ENCODE data around the gene TXLNB. TPM values are rescaled to one million over a fixed set of nuclear protein-coding genes. Genes with fewer than 3 reads are reported as not detected.

The TXLNB gene
- total and polyA plus RNA-seq, 5 donors: 48.7 to 136 (median 94.1) TPM

DNA sequence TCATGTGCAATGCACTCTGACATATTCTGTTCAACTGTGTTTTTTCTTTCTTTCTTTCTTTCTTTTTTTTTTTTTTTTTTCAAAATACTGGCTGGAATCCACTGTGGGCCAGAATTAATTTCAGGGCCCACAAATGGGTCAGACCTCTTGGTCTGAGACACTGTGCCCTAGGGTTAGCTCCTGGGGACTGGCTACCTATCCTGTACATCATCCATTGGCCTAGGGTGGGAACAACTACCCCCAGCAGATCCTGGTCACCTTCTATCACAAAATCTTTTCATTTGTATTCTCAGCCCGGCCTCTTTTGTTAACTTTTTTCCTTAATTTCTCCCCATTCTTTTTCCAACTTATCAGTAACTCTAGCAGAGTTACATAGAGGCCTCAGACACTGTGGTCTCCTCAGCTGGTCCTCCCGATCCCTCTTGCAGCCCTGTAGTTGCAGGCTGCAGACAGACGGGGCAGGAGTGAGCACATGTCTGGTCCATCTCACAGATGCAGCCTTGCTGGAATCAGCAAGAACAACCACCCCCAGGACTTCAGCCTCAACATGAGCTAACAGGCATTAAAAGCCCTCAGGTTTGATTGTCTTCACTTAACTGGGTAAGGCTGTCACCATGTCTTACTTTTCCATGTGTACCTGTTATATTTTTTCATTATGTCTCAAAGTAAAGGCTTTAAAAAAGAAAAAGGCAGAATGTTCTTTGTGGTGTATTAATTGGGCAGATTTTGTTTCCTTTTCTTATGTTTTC lies 41.3 kb downstream of the TXLNB start:
- ATAC-seq: peak; percentile 81 to 90
- intact Hi-C loops (cut with DNase I): no loop called here
- H3K4me3 ChIP-seq (ENCODE audit: low read length): no peak overlapping the region

DNA sequence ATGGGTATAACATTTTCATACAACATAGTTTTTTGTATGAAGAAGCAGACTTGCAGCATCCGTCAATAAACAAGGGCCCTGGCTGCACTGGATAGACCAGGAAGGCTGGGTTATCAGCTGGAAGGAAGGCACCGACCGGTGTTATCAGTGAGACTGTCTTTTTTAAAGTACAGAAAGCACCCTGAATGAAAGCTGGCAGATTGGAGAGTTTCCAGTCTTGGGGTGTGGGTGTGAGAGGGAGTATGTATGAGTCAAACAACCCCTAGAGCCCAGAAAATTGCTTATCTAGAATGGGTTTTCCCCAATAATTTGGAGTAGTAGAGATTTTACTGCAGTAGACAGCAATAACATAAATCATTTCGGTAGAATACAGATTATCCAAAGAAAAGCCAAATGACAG lies 42.4 kb downstream of the TXLNB start:
- Histone ChIP-seq H3K4me1 (ENCODE audit: control insufficient read depth, insufficient read depth, low read length) (peaks cover 6% of the 10 kb centered on the region), H3K9me3 (ENCODE audit: control insufficient read depth, low read length) (no peaks in the 10 kb centered on the region), H3K4me3 (ENCODE audit: low read length) (no peak overlapping the region), H3K27me3 (ENCODE audit: control insufficient read depth, insufficient read depth) (no peaks in the 10 kb centered on the region), H3K27ac (ENCODE audit: low read length) (no peak overlapping the region)
- WGBS: 30% methylated on average over 4 of the region's 4 CpGs
- ATAC-seq (peak; percentile 31 to 55), DNase-seq (no peak)
- intact Hi-C loops (cut with DNase I): loop anchor here in 1 of 4 donors (10.0 kb wide), 1 partner anchor 105 kb away; no protein-coding TSS in a partner anchor

More for the DNA sequence above, 41.3 kb downstream of the TXLNB start:
- peak; percentile 48 to 74 (median 74) for DNase-seq
- peaks cover 6% of the 10 kb centered on the region for H3K4me1 ChIP-seq (ENCODE audit: control insufficient read depth, insufficient read depth, low read length)
- 59% methylated on average over 3 of the region's 3 CpGs for WGBS
- no peaks in the 10 kb centered on the region for H3K27me3 ChIP-seq (ENCODE audit: control insufficient read depth, insufficient read depth)
- no peak overlapping the region for H3K27ac ChIP-seq (ENCODE audit: low read length)
- no peaks in the 10 kb centered on the region for H3K9me3 ChIP-seq (ENCODE audit: control insufficient read depth, low read length)

DNA sequence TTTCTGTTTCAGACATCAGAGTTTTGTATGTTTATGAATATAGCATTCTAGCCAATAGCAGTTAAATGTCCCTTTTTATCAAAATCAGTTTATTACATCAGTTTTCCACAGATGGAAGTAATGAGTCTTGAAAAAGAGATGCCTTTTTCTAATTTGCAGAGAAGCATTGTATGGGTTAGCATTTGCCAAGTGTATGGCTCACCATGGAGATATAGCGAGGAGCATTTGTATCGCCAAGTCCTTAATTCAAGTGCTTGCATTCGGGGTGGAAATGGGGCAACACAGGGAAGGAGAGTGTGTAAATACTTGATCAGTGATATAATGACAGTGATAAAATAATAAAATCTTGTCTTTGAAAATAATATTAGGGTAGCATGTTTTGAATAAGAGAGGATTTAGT lies 42.9 kb downstream of the TXLNB start:
- H3K9me3 ChIP-seq (ENCODE audit: control insufficient read depth, low read length): no peaks in the 10 kb centered on the region
- 81% methylated on average over 3 of the region's 3 CpGs for WGBS
- H3K4me1 ChIP-seq (ENCODE audit: control insufficient read depth, insufficient read depth, low read length): peaks cover 6% of the 10 kb centered on the region
- ATAC-seq (no peak), DNase-seq (no peak)
- H3K27me3 ChIP-seq (ENCODE audit: control insufficient read depth, insufficient read depth): no peaks in the 10 kb centered on the region
- intact Hi-C loops (cut with DNase I): loop anchor here in 1 of 4 donors (10.0 kb wide), 1 partner anchor 106 kb away; no protein-coding TSS in a partner anchor
- H3K4me3 ChIP-seq (ENCODE audit: low read length): no peak overlapping the region
- no peak overlapping the region for H3K27ac ChIP-seq (ENCODE audit: low read length)

DNA sequence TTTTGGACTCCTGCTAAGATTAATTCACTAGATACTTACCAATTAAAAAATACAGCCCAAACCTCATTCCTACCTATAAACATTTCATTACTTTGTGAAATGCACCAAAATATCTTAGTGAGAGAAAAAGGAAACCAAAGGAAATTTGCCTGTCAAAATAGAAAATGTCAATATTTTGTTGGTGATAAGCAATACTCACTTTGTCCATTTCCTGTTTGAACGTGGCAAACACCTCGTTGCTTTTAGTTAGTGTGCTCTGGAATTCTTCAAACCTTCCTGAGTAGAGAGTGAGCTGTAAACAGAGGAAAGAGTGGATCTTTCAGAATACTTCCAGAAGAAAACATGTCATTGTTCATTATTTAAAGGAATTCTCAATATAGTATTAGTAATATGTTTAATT lies 44.2 kb downstream of the TXLNB start:
- no peak overlapping the region for H3K27ac ChIP-seq (ENCODE audit: low read length)
- WGBS: 22% methylated on average over 2 of the region's 2 CpGs
- intact Hi-C loops (cut with DNase I): loop anchor here in 1 of 4 donors (10.0 kb wide), 1 partner anchor 107 kb away; no protein-coding TSS in a partner anchor
- DNase-seq (no peak), ATAC-seq (no peak)
- H3K27me3 ChIP-seq (ENCODE audit: control insufficient read depth, insufficient read depth): no peaks in the 10 kb centered on the region
- peaks cover 6% of the 10 kb centered on the region for H3K4me1 ChIP-seq (ENCODE audit: control insufficient read depth, insufficient read depth, low read length)
- H3K9me3 ChIP-seq (ENCODE audit: control insufficient read depth, low read length): no peaks in the 10 kb centered on the region
- H3K4me3 ChIP-seq (ENCODE audit: low read length): no peak overlapping the region

DNA sequence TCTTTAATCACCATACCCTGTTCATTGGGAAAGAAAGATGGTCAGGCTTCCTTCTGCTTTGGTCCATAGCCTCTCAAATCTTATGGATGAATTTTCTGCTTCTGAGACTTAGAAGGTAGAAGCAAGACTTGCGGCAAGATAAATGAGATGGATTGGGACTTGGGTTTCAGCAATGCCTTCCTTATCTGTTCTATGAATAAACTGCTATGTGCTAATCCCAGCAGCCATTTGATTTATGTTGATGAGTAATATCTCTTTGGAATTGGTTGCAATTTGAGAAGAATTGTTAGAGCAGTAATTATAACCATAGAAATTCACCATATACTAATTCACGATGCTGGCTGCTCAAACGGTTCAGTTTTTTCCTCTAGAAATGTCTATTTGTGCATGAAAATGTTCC lies 48.3 kb downstream of the TXLNB start:
- ATAC-seq: no peak

DNA sequence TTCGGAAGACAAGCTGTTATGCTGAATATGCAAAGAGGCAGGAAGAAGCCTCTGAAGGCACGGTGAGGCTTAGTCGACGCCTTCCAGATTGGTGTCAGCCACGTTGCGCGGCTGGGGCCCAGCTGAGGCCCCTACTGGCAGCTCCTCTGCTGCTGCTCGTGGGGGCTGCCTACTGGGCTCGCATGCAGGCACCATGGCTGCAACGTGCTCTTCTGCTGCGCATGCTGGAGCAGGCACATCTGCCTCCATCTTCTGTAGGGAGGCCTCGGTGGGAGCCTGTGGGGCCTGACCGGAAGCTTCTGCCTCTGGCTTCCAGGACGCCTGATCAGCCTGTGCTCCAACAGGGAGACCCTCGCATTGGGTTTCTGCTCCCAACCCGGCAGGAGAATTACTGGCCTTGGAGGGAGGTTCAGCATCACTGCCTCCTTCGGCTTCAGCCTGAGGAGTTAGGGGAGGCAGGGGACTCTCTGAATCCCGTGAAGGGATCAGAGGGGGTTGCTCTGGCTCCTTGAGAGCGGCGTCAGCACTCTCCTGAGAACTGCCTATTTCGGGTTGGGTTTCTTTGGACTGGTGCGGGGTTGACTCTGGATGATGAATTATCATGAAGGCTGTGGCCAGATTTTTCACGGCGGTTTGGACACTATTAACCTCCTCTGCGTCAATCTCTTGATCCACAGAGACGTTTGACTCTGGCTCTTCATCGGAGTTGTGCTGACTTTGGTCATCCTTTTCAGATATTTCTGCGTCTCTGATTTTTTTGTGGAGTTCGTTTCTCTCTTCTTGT lies 49.1 kb downstream of the TXLNB start:
- Histone ChIP-seq H3K4me3 (ENCODE audit: low read length) (no peak overlapping the region), H3K4me1 (ENCODE audit: control insufficient read depth, insufficient read depth, low read length) (no peaks in the 10 kb centered on the region), H3K27ac (ENCODE audit: low read length) (no peak overlapping the region), H3K27me3 (ENCODE audit: control insufficient read depth, insufficient read depth) (no peaks in the 10 kb centered on the region), H3K9me3 (ENCODE audit: control insufficient read depth, low read length) (no peaks in the 10 kb centered on the region)
- no peak for DNase-seq
- WGBS: 92% methylated on average over 29 of the region's 29 CpGs
- ATAC-seq: peak; percentile 23 to 50
- intact Hi-C loops (cut with DNase I): loop anchor here in 1 of 4 donors (10.0 kb wide), 1 partner anchor 112 kb away; no protein-coding TSS in a partner anchor

More for the DNA sequence above, 48.3 kb downstream of the TXLNB start:
- Histone ChIP-seq H3K9me3 (ENCODE audit: control insufficient read depth, low read length) (no peaks in the 10 kb centered on the region), H3K27ac (ENCODE audit: low read length) (no peak overlapping the region), H3K4me1 (ENCODE audit: control insufficient read depth, insufficient read depth, low read length) (no peaks in the 10 kb centered on the region), H3K4me3 (ENCODE audit: low read length) (no peak overlapping the region), H3K27me3 (ENCODE audit: control insufficient read depth, insufficient read depth) (no peaks in the 10 kb centered on the region)
- 90% methylated on average over 3 of the region's 3 CpGs for WGBS
- intact Hi-C loops (cut with DNase I): loop anchor here in 1 of 4 donors (10.0 kb wide), 1 partner anchor 111 kb away; no protein-coding TSS in a partner anchor
- DNase-seq: no peak

DNA sequence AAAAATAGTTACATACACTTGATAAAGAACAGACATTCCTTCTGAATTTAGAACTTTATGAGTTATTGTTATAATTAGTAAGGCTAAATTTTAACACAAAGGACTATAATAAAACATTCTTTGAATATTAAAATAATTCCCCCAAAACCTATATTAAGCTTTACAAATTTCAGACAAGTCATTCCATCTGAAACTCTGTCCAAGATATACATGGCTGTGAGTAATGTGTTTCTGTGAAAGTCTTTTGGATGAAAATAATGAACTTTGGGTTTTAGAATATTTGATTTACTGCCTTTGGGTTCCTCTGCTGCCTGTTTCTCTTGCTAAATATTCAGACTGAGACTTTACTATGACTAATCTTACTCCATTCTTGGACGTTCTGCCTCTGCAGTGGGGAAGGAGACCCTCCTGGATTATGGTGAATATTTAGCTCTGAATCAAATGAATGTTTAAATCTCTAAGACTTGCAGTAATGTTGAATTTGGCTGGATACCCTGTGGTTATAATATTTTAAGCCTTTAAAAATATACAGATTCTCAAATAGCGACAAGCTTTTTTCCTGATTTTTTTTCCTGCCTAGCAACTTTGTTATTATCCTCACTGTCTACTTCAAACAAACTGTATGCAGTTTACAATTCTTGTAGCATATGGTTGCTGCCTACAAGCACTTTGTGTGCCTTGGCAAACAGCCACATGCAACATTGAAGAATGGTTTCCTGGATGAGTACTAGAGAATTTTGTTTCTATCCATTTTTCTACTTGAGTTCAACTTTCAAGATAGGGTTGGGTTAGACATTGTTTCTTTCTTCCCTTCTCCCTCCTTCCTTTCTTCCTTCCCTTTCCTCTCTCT lies 51.4 kb downstream of the TXLNB start:
- Histone ChIP-seq H3K9me3 (ENCODE audit: control insufficient read depth, low read length) (no peaks in the 10 kb centered on the region), H3K27me3 (ENCODE audit: control insufficient read depth, insufficient read depth) (no peaks in the 10 kb centered on the region), H3K27ac (ENCODE audit: low read length) (no peak overlapping the region), H3K4me3 (ENCODE audit: low read length) (no peak overlapping the region), H3K4me1 (ENCODE audit: control insufficient read depth, insufficient read depth, low read length) (no peaks in the 10 kb centered on the region)
- WGBS: 35% methylated on average over 2 of the region's 2 CpGs
- DNase-seq (no peak), ATAC-seq (no peak)
- intact Hi-C loops (cut with DNase I): loop anchor here in 1 of 4 donors (10.0 kb wide), 1 partner anchor 114 kb away; no protein-coding TSS in a partner anchor

DNA sequence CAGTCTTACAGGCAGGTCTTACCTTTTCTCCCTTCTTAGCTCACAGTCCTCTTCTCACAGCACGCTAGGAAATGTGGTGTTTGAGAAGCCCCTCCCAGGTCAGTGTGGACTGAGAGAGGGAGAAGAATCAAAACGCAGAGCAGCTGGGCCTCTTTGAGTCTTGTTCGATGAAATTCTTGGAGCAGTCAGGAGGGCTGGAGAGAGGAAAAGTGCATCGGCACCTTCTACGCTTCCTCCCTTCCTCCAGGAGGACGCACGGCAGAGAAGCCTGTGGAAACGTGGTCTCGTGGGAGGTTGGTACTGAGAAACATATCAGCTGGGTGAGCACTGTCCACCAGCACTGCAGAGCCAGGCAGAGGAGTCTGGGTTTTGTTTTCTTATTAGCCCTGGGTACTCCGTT lies 52.7 kb downstream of the TXLNB start:
- H3K4me3 ChIP-seq (ENCODE audit: low read length): no peak overlapping the region
- intact Hi-C loops (cut with DNase I): no loop called here
- ATAC-seq (peak; percentile 16 to 54), DNase-seq (no peak)
- no peaks in the 10 kb centered on the region for H3K27me3 ChIP-seq (ENCODE audit: control insufficient read depth, insufficient read depth)
- no peak overlapping the region for H3K27ac ChIP-seq (ENCODE audit: low read length)
- 45% methylated on average over 10 of the region's 10 CpGs for WGBS
- H3K9me3 ChIP-seq (ENCODE audit: control insufficient read depth, low read length): no peaks in the 10 kb centered on the region
- H3K4me1 ChIP-seq (ENCODE audit: control insufficient read depth, insufficient read depth, low read length): no peaks in the 10 kb centered on the region

DNA sequence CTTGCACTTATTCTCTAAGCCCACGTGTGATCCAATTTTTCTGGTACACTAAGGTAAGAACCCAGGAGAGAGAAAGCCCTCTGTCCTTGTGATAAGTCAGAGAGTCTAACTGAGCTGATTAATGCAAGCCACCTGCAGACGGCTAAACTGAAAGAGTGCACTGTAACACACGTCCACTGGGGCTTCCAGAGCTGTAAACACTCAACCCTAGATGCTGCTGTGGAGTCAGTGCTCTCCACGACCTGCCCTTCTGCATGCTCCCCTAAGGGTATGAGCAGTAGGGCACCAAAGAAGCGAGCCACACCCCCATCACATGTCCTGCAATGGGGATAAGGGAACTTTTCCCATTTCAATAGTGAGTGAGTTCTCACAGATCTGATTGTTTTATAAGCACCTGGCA lies 55.7 kb downstream of the TXLNB start:
- Histone ChIP-seq H3K4me3 (ENCODE audit: low read length) (no peak overlapping the region), H3K27me3 (ENCODE audit: control insufficient read depth, insufficient read depth) (no peaks in the 10 kb centered on the region), H3K27ac (ENCODE audit: low read length) (no peak overlapping the region), H3K4me1 (ENCODE audit: control insufficient read depth, insufficient read depth, low read length) (no peaks in the 10 kb centered on the region), H3K9me3 (ENCODE audit: control insufficient read depth, low read length) (no peaks in the 10 kb centered on the region)
- WGBS: 91% methylated on average over 5 of the region's 5 CpGs
- ATAC-seq (no peak), DNase-seq (no peak)
- intact Hi-C loops (cut with DNase I): no loop called here

DNA sequence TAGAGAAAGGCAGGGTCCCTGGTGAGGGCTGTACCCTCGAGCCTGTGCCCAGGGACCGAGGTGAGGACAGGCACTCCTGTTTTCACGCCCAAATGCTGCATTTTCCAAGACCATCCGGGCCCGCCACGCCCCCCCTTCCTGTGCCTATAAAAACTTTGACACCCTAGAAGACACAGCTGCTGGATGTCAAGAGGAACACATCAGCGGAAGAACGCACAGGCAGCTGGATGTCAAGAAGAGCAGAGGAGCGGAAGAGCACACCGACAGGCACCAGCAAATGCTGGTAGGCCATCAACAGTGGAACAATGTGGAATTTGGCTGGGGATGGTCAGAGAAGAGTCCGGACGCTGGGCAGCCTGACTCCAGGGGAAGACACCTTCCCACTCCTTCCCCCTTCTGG lies 56.1 kb downstream of the TXLNB start:
- Histone ChIP-seq H3K4me3 (ENCODE audit: low read length) (no peak overlapping the region), H3K27ac (ENCODE audit: low read length) (no peak overlapping the region), H3K27me3 (ENCODE audit: control insufficient read depth, insufficient read depth) (no peaks in the 10 kb centered on the region), H3K9me3 (ENCODE audit: control insufficient read depth, low read length) (no peaks in the 10 kb centered on the region), H3K4me1 (ENCODE audit: control insufficient read depth, insufficient read depth, low read length) (no peaks in the 10 kb centered on the region)
- whole genome bisulfite sequencing: 91% methylated on average over 12 of the region's 12 CpGs
- no peak for DNase-seq
- ATAC-seq: peak in 1 of 2 donors; percentile 19
- intact Hi-C loops (cut with DNase I): no loop called here
